ENCODE measurements around the gene NEK2.
"Not testable (repeated sequence)": the region's sequence is repeated elsewhere in the genome, so short reads cannot be mapped to it uniquely, and the experiment has no call there.

NEK2 gene

GRCh38 chr1:211631168-211631567 lies 44.3 kb downstream of the NEK2 start:
- DNase-seq (ENCODE audit: extremely low spot score): no peak
- CTCF ChIA-PET: interaction anchor here (1.2 to 1.7 kb wide), 2 partner anchors 57 to 116 kb away, joined by 5 read pairs; no protein-coding TSS in a partner anchor
- POLR2A ChIA-PET: interaction anchor here (1.0 kb wide), 1 partner anchor 52 kb away, joined by 3 read pairs; the partner anchor contains the start of gene SLC30A1
- TF ChIP-seq FOXM1 (IDR thresholded peaks at IDR 0.05; ENCODE audit: borderline replicate concordance) (no peak), SUZ12 (IDR thresholded peaks at IDR 0.05) (no peak), L3MBTL2 (conservative IDR thresholded peaks at IDR 0.05) (no peak), TARDBP (IDR thresholded peaks at IDR 0.05) (no peak), ELF4 (IDR thresholded peaks at IDR 0.05) (no peak), HDGF (IDR thresholded peaks at IDR 0.05; ENCODE audit: borderline replicate concordance) (no peak), ZNF384 (IDR thresholded peaks at IDR 0.05) (no peak), CTBP1 (IDR thresholded peaks at IDR 0.05; ENCODE audit: borderline replicate concordance) (no peak), SP1 (IDR thresholded peaks at IDR 0.05) (no peak), PKNOX1 (IDR thresholded peaks at IDR 0.05) (no peak), BHLHE40 (IDR thresholded peaks at IDR 0.05; ENCODE audit: borderline replicate concordance) (no peak), LEF1 (IDR thresholded peaks at IDR 0.05; ENCODE audit: borderline replicate concordance) (no peak), NFRKB (IDR thresholded peaks at IDR 0.05) (no peak), FOXK2 (IDR thresholded peaks at IDR 0.05) (no peak), ARNT (IDR thresholded peaks at IDR 0.05) (no peak), FOXA1 (IDR thresholded peaks at IDR 0.05) (no peak)

- peak; percentile 77 for DNase-seq (ENCODE audit: extremely low spot score)
- ChIA-PET POLR2A (interaction anchor here (0.8 to 1.2 kb wide), 3 partner anchors 11 to 52 kb away, joined by 3 to 4 read pairs (median 3); partner anchors contain the start of gene SLC30A1), CTCF (interaction anchor here (0.7 to 1.7 kb wide), 3 partner anchors 56 to 1180 kb away, joined by 4 to 5 read pairs (median 5); no protein-coding TSS in a partner anchor)
- TF ChIP-seq FOXM1 (IDR thresholded peaks at IDR 0.05; ENCODE audit: borderline replicate concordance) (no peak), PKNOX1 (IDR thresholded peaks at IDR 0.05) (peak; percentile 37; the same call in 1 of the 2 replicates)
These were observed 45.0 kb downstream of the NEK2 start for GRCh38 chr1:211630236-211631081.

- CTCF ChIA-PET: interaction anchor here (0.5 kb wide), 1 partner anchor 15 kb away, joined by 3 read pairs; no protein-coding TSS in a partner anchor
- no peak for TF ChIP-seq TARDBP (IDR thresholded peaks at IDR 0.05)
- no peak for TF ChIP-seq SP1 (IDR thresholded peaks at IDR 0.05)
- TF ChIP-seq FOXA1 (IDR thresholded peaks at IDR 0.05): no peak
- TF ChIP-seq HDGF (IDR thresholded peaks at IDR 0.05; ENCODE audit: borderline replicate concordance): no peak
- no peak for TF ChIP-seq L3MBTL2 (conservative IDR thresholded peaks at IDR 0.05)
- TF ChIP-seq FOXM1 (IDR thresholded peaks at IDR 0.05; ENCODE audit: borderline replicate concordance): no peak
- TF ChIP-seq FOXK2 (IDR thresholded peaks at IDR 0.05): no peak
- no peak for TF ChIP-seq PKNOX1 (IDR thresholded peaks at IDR 0.05)
- TF ChIP-seq LEF1 (IDR thresholded peaks at IDR 0.05; ENCODE audit: borderline replicate concordance): no peak
- TF ChIP-seq BHLHE40 (IDR thresholded peaks at IDR 0.05; ENCODE audit: borderline replicate concordance): no peak
- no peak for TF ChIP-seq CTBP1 (IDR thresholded peaks at IDR 0.05; ENCODE audit: borderline replicate concordance)
- TF ChIP-seq SUZ12 (IDR thresholded peaks at IDR 0.05): no peak
- TF ChIP-seq ELF4 (IDR thresholded peaks at IDR 0.05): no peak
- no peak for TF ChIP-seq ARNT (IDR thresholded peaks at IDR 0.05)
- no peak for TF ChIP-seq ZNF384 (IDR thresholded peaks at IDR 0.05)
- no peak for TF ChIP-seq NFRKB (IDR thresholded peaks at IDR 0.05)
- no peak for DNase-seq (ENCODE audit: extremely low spot score)
- POLR2A ChIA-PET: no interaction called here
These were observed 47.0 kb downstream of the NEK2 start for GRCh38 chr1:211628417-211628816.

- TF ChIP-seq FOXK2 (IDR thresholded peaks at IDR 0.05) (no peak), CTBP1 (IDR thresholded peaks at IDR 0.05; ENCODE audit: borderline replicate concordance) (no peak), LEF1 (IDR thresholded peaks at IDR 0.05; ENCODE audit: borderline replicate concordance) (no peak), SP1 (IDR thresholded peaks at IDR 0.05) (no peak), HDGF (IDR thresholded peaks at IDR 0.05; ENCODE audit: borderline replicate concordance) (no peak), SUZ12 (IDR thresholded peaks at IDR 0.05) (no peak), PKNOX1 (IDR thresholded peaks at IDR 0.05) (no peak), NFRKB (IDR thresholded peaks at IDR 0.05) (no peak), ELF4 (IDR thresholded peaks at IDR 0.05) (no peak), FOXA1 (IDR thresholded peaks at IDR 0.05) (no peak), TARDBP (IDR thresholded peaks at IDR 0.05) (no peak), L3MBTL2 (conservative IDR thresholded peaks at IDR 0.05) (no peak), ZNF384 (IDR thresholded peaks at IDR 0.05) (no peak), BHLHE40 (IDR thresholded peaks at IDR 0.05; ENCODE audit: borderline replicate concordance) (no peak), ARNT (IDR thresholded peaks at IDR 0.05) (no peak), FOXM1 (IDR thresholded peaks at IDR 0.05; ENCODE audit: borderline replicate concordance) (no peak)
- DNase-seq (ENCODE audit: extremely low spot score): no peak
- ChIA-PET CTCF (no interaction called here), POLR2A (no interaction called here)
These were observed 48.2 kb downstream of the NEK2 start for GRCh38 chr1:211627259-211627658.

GRCh38 chr1:211625866-211626265 lies 49.6 kb downstream of the NEK2 start:
- CTCF ChIA-PET; DNase-seq (ENCODE audit: extremely low spot score); POLR2A ChIA-PET: not testable (repeated sequence)
